ENCODE data around the gene APPL2.

APPL2 gene

GRCh38 chr12:105225505-105226015, 10.4 kb downstream of the APPL2 start:
- Histone ChIP-seq H3K36me3 (replicated peaks) (peaks cover 6% of the 10 kb centered on the region), H3K4me3 (ENCODE audit: low read depth, low read length) (no peak overlapping the region), H3K27me3 (replicated peaks) (no peaks in the 10 kb centered on the region), H3K27ac (peak overlapping the region; percentile 54)
- in situ Hi-C loops (cut with HindIII; ENCODE audit: low pct_ligation_motif_present, low sequenced_read_pairs) = no loop called here
- no peak for TF ChIP-seq CTCF (IDR thresholded peaks at IDR 0.05; ENCODE audit: low read depth, low read length, missing control alignments)
- DNase-seq = no peak

- H3K27me3 ChIP-seq (replicated peaks) = no peaks in the 10 kb centered on the region
- no peak overlapping the region for H3K27ac ChIP-seq
- no peak for TF ChIP-seq CTCF (IDR thresholded peaks at IDR 0.05; ENCODE audit: low read depth, low read length, missing control alignments)
- H3K36me3 ChIP-seq (replicated peaks) = peaks cover 6% of the 10 kb centered on the region
- no peak for DNase-seq
- in situ Hi-C loops (cut with HindIII; ENCODE audit: low pct_ligation_motif_present, low sequenced_read_pairs) = no loop called here
- H3K4me3 ChIP-seq (ENCODE audit: low read depth, low read length) = no peak overlapping the region
Measured at GRCh38 chr12:105224399-105224798, 11.6 kb downstream of the APPL2 start.

GRCh38 chr12:105223884-105224283, 12.1 kb downstream of the APPL2 start:
- Histone ChIP-seq H3K4me3 (ENCODE audit: low read depth, low read length) (no peak overlapping the region), H3K27ac (no peak overlapping the region), H3K27me3 (replicated peaks) (no peaks in the 10 kb centered on the region), H3K36me3 (replicated peaks) (peaks cover 6% of the 10 kb centered on the region)
- TF ChIP-seq CTCF (IDR thresholded peaks at IDR 0.05; ENCODE audit: low read depth, low read length, missing control alignments) = no peak
- in situ Hi-C loops (cut with HindIII; ENCODE audit: low pct_ligation_motif_present, low sequenced_read_pairs) = no loop called here
- DNase-seq = no peak

- no peak for TF ChIP-seq CTCF (IDR thresholded peaks at IDR 0.05; ENCODE audit: low read depth, low read length, missing control alignments)
- H3K36me3 ChIP-seq (replicated peaks) = peaks cover 6% of the 10 kb centered on the region
- H3K4me3 ChIP-seq (ENCODE audit: low read depth, low read length) = no peak overlapping the region
- H3K27ac ChIP-seq = no peak overlapping the region
- in situ Hi-C loops (cut with HindIII; ENCODE audit: low pct_ligation_motif_present, low sequenced_read_pairs) = no loop called here
- H3K27me3 ChIP-seq (replicated peaks) = no peaks in the 10 kb centered on the region
- DNase-seq = no peak
Measured at GRCh38 chr12:105223352-105223845, 12.6 kb downstream of the APPL2 start.

- no peak for TF ChIP-seq CTCF (IDR thresholded peaks at IDR 0.05; ENCODE audit: low read depth, low read length, missing control alignments)
- no peak overlapping the region for H3K4me3 ChIP-seq (ENCODE audit: low read depth, low read length)
- no peak for DNase-seq
- in situ Hi-C loops (cut with HindIII; ENCODE audit: low pct_ligation_motif_present, low sequenced_read_pairs) = no loop called here
- no peak overlapping the region for H3K27ac ChIP-seq
- no peaks in the 10 kb centered on the region for H3K27me3 ChIP-seq (replicated peaks)
- peaks cover 6% of the 10 kb centered on the region for H3K36me3 ChIP-seq (replicated peaks)
Measured at GRCh38 chr12:105222726-105223351, 13.1 kb downstream of the APPL2 start.

GRCh38 chr12:105222284-105222655, 13.7 kb downstream of the APPL2 start:
- H3K4me3 ChIP-seq (ENCODE audit: low read depth, low read length) = no peak overlapping the region
- in situ Hi-C loops (cut with HindIII; ENCODE audit: low pct_ligation_motif_present, low sequenced_read_pairs) = no loop called here
- no peaks in the 10 kb centered on the region for H3K27me3 ChIP-seq (replicated peaks)
- peaks cover 8% of the 10 kb centered on the region for H3K36me3 ChIP-seq (replicated peaks)
- no peak for TF ChIP-seq CTCF (IDR thresholded peaks at IDR 0.05; ENCODE audit: low read depth, low read length, missing control alignments)
- H3K27ac ChIP-seq = no peak overlapping the region
- no peak for DNase-seq

Measured in brain microvascular endothelial cell (primary cell).